ENCODE data around the gene CLEC4G. TPM values are rescaled to one million over a fixed set of nuclear protein-coding genes. Genes with fewer than 3 reads are reported as not detected.

Gene CLEC4G
- total RNA-seq, 4 donors from 2014 or later, result 0.36 to 2.3 TPM; not detected in 2

- intact Hi-C loops (cut with DNase I; ENCODE audit: low total_unique reads), result no loop called here
- no peak for TF ChIP-seq CTCF (IDR thresholded peaks at IDR 0.05)
- TF ChIP-seq POLR2A (IDR thresholded peaks at IDR 0.05), result no peak
- DNase-seq (ENCODE audit: low spot score in 2 of 2), result no peak
- 56 to 74% methylated on average over 3 to 6 of the region's 6 CpGs for WGBS, 2 donors
- H3K4me3 ChIP-seq (ENCODE audit: low read depth, poor library complexity, severe bottlenecking), result no peak overlapping the region
These were observed 11.6 kb downstream of the CLEC4G start for GRCh38 chr19:7720351-7720750.

DNA sequence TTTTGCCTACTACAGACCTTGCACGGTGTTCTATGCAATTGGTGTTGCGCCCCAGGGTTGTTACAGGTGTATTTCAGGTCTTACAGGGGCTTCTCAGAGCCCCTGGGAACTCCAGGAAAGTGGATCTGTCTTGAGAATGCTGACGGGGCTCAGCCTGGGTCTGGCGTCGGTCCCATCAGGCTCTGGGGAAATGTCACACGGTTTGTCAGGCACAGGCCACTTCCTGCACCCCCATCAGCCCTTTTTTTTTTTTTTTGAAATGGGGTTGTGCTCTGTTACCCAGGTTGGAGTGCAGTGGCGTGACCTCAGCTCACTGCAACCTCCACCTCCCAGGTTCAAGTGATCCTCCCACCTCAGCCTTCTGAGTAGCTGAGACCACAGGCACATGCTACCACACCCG lies 13.2 kb downstream of the CLEC4G start:
- intact Hi-C loops (cut with DNase I; ENCODE audit: low total_unique reads), result no loop called here
- TF ChIP-seq POLR2A (IDR thresholded peaks at IDR 0.05) (no peak), CTCF (IDR thresholded peaks at IDR 0.05) (no peak)
- no peak for DNase-seq (ENCODE audit: low spot score in 2 of 2)
- no peak overlapping the region for H3K4me3 ChIP-seq (ENCODE audit: low read depth, poor library complexity, severe bottlenecking)
- 46 to 58% methylated on average over 8 of the region's 8 CpGs for WGBS, 2 donors

- DNase-seq (ENCODE audit: low spot score in 2 of 2), result no peak
- no peak overlapping the region for H3K4me3 ChIP-seq (ENCODE audit: low read depth, poor library complexity, severe bottlenecking)
- TF ChIP-seq POLR2A (IDR thresholded peaks at IDR 0.05) (no peak), CTCF (IDR thresholded peaks at IDR 0.05) (no peak)
- 85 to 95% methylated on average over 1 of the region's 1 CpG for WGBS, 2 donors
- intact Hi-C loops (cut with DNase I; ENCODE audit: low total_unique reads), result no loop called here
These were observed 15.1 kb downstream of the CLEC4G start for GRCh38 chr19:7716762-7717161.

DNA sequence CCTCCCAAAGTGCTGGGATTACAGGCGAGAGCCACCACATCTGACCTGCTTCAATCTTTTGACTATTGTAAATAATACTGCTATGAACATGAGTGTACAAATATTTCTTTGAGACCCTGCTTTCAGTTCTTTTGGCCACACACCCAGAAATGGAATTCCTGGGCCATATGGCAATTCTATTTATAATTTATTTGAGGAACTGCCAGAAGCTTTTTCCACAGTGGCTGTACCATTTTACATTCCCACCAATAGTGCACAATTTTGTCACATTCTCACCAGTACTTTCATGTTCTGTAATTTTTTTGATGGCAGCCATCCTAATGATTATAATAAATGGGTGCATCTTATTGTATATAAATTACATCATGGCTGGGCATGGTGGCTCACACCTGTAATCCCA lies 16.2 kb downstream of the CLEC4G start:
- 79 to 91% methylated on average over 1 of the region's 1 CpG for WGBS, 2 donors
- TF ChIP-seq CTCF (IDR thresholded peaks at IDR 0.05) (no peak), POLR2A (IDR thresholded peaks at IDR 0.05) (no peak)
- H3K4me3 ChIP-seq (ENCODE audit: low read depth, poor library complexity, severe bottlenecking), result no peak overlapping the region
- intact Hi-C loops (cut with DNase I; ENCODE audit: low total_unique reads), result no loop called here
- DNase-seq (ENCODE audit: low spot score in 2 of 2), result no peak

DNA sequence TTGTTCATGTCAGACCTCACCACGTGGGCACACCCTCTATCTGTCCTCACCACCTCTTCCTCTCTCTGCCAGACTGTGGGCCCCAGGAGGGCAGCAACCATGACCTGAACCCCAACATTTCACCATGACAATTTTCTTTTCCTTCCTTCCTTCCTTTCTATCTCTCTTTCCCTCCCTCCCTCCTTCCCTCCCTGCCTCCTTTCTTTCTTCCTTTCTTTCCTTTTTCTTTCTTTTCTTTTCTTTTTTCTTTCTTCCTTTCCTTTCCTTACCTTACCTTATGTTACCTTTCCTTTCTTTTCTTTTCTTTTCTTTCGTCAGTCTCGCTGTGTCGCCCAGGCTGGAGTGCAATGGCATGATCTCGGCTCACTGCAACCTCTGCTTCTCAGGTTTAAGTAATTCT lies 21.3 kb downstream of the CLEC4G start:
- no peak for DNase-seq (ENCODE audit: low spot score in 2 of 2)
- WGBS, 2 donors, result 79 to 80% methylated on average over 5 of the region's 5 CpGs
- no peak for TF ChIP-seq CTCF (IDR thresholded peaks at IDR 0.05)
- TF ChIP-seq POLR2A (IDR thresholded peaks at IDR 0.05), result no peak
- no peak overlapping the region for H3K4me3 ChIP-seq (ENCODE audit: low read depth, poor library complexity, severe bottlenecking)
- intact Hi-C loops (cut with DNase I; ENCODE audit: low total_unique reads), result no loop called here

- intact Hi-C loops (cut with DNase I; ENCODE audit: low total_unique reads), result no loop called here
- no peak for DNase-seq (ENCODE audit: low spot score in 2 of 2)
- H3K4me3 ChIP-seq (ENCODE audit: low read depth, poor library complexity, severe bottlenecking), result no peak overlapping the region
- TF ChIP-seq CTCF (IDR thresholded peaks at IDR 0.05) (no peak), POLR2A (IDR thresholded peaks at IDR 0.05) (no peak)
- WGBS, 2 donors, result 72 to 73% methylated on average over 10 of the region's 10 CpGs
These were observed 21.9 kb downstream of the CLEC4G start for GRCh38 chr19:7709932-7710460.
